T-helper 2 cell treated with Interferon-gamma antibody and Interleukin-4, amounts not matched to agents 5 μg/mL and 100 μg/mL, for 36 hours (primary cell): Measurements from ENCODE around the gene ATP7B.
"Not testable (repeated sequence)": the region's sequence is repeated elsewhere in the genome, so short reads cannot be mapped to it uniquely, and the experiment has no call there.

Experiments
- DNase-seq: peaks from one replicate; pipeline ENCODE4 v3.0.0; 2021; ENCODE audit warnings: low spot score
- H3K27ac Mint-ChIP-seq: one replicate; pipeline ENCODE4 v1.8.0; 2021; ENCODE audit warnings: mild to moderate bottlenecking, mixed read lengths
- H3K27me3 Mint-ChIP-seq: one replicate; pipeline ENCODE4 v1.8.0; 2021; ENCODE audit warnings: low read depth, mixed read lengths
- H3K36me3 Mint-ChIP-seq: one replicate; pipeline ENCODE4 v1.8.0; 2021; ENCODE audit warnings: low read depth, mixed read lengths
- H3K4me1 Mint-ChIP-seq: one replicate; pipeline ENCODE4 v1.8.0; 2021; ENCODE audit warnings: low read depth, mixed read lengths
- H3K4me3 Mint-ChIP-seq: one replicate; pipeline ENCODE4 v1.8.0; 2022; ENCODE audit warnings: mild to moderate bottlenecking, moderate library complexity, mixed read lengths
- H3K9me3 Mint-ChIP-seq: one replicate; pipeline ENCODE4 v1.8.0; 2021; ENCODE audit warnings: mixed read lengths

Gene ATP7B

GRCh38 chr13:52010890-52011631 lies at the start of gene ATP7B:
Gene ATP7B, minus strand, starts transcription at chr13:52011450. Its CDS starts 113 bp downstream, at chr13:52011337.
- Mint-ChIP-seq H3K4me3 (peak within 1 kb of the TSS; percentile 100), H3K36me3 (peaks cover 8% of the 10 kb centered on the region), H3K27ac (peak within 1 kb of the TSS; percentile 94), H3K4me1 (peaks cover 17% of the 10 kb centered on the region), H3K27me3 (peaks cover 38% of the 10 kb centered on the region), H3K9me3 (no peaks in the 10 kb centered on the region)
- peak; percentile 12 for DNase-seq

DNA sequence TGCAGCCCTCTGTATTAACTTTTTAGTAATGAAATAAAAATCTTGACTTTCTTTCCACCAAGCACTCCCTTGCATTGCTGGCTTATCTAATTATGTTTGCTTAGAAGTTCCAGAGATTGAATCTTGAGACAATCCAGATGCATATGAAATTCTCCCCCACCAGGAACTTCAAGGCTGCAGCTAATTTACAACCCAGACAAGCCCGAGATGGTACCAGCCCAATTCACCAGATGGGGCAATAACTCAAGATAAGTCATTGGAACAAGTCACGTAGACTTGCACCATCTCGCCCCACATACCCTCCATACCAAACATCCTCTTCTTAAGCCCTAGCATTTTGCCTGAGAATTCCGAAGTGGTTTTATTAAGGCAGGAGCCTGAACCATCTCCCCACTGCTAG lies 42.2 kb upstream of the ATP7B start:
- Mint-ChIP-seq H3K4me1 (no peaks in the 10 kb centered on the region), H3K36me3 (no peaks in the 10 kb centered on the region)
- DNase-seq = no peak

GRCh38 chr13:52051400-52051799 lies 40.1 kb upstream of the ATP7B start:
- H3K36me3 Mint-ChIP-seq = no peaks in the 10 kb centered on the region
- peaks cover 5% of the 10 kb centered on the region for H3K9me3 Mint-ChIP-seq
- H3K4me3 Mint-ChIP-seq = no peak overlapping the region
- no peak for DNase-seq
- no peaks in the 10 kb centered on the region for H3K4me1 Mint-ChIP-seq
- no peaks in the 10 kb centered on the region for H3K27me3 Mint-ChIP-seq
- no peak overlapping the region for H3K27ac Mint-ChIP-seq

More for the DNA sequence above, 42.2 kb upstream of the ATP7B start:
- Mint-ChIP-seq H3K9me3 (peaks cover 5% of the 10 kb centered on the region), H3K4me3 (no peak overlapping the region), H3K27me3 (no peaks in the 10 kb centered on the region), H3K27ac (no peak overlapping the region)

GRCh38 chr13:52048516-52048915 lies 37.3 kb upstream of the ATP7B start:
- H3K27me3 Mint-ChIP-seq = no peaks in the 10 kb centered on the region
- H3K4me1 Mint-ChIP-seq = no peaks in the 10 kb centered on the region
- no peak overlapping the region for H3K27ac Mint-ChIP-seq
- H3K9me3 Mint-ChIP-seq = no peaks in the 10 kb centered on the region
- no peaks in the 10 kb centered on the region for H3K36me3 Mint-ChIP-seq
- no peak overlapping the region for H3K4me3 Mint-ChIP-seq
- no peak for DNase-seq

DNA sequence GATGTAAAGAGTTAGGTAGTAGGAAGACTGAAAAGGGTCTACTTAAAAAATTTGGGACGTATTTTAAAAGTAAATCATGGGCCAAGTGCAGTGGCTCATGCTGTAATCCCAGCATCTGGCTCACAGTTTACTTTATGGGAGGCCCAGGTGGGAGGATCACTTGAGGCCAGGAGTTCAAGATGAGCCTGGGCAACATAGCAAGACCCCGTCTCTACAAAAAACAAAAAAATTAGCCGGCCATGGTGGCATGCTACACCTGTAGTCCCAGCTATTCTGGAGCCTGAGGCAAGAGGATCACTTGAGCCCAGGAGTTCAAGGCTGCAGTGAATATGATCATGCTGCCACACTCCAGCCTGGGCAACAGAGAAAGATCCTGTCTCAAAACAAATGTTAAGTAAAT lies 36.2 kb upstream of the ATP7B start:
- H3K27ac Mint-ChIP-seq = no peak overlapping the region
- no peak for DNase-seq
- no peak overlapping the region for H3K4me3 Mint-ChIP-seq
- H3K36me3 Mint-ChIP-seq = no peaks in the 10 kb centered on the region
- H3K27me3 Mint-ChIP-seq = no peaks in the 10 kb centered on the region
- H3K4me1 Mint-ChIP-seq = no peaks in the 10 kb centered on the region
- no peaks in the 10 kb centered on the region for H3K9me3 Mint-ChIP-seq

GRCh38 chr13:52043675-52044074 lies 32.4 kb upstream of the ATP7B start:
- Mint-ChIP-seq H3K4me1 (no peaks in the 10 kb centered on the region), H3K9me3 (no peaks in the 10 kb centered on the region), H3K36me3 (no peaks in the 10 kb centered on the region), H3K27ac (no peak overlapping the region), H3K4me3 (no peak overlapping the region), H3K27me3 (no peaks in the 10 kb centered on the region)
- no peak for DNase-seq

- Mint-ChIP-seq H3K36me3 (no peaks in the 10 kb centered on the region), H3K9me3 (no peaks in the 10 kb centered on the region), H3K27me3 (no peaks in the 10 kb centered on the region), H3K4me1 (no peaks in the 10 kb centered on the region), H3K27ac (no peak overlapping the region), H3K4me3 (no peak overlapping the region)
- DNase-seq = no peak
Measured at GRCh38 chr13:52036037-52036436, 24.8 kb upstream of the ATP7B start.

DNA sequence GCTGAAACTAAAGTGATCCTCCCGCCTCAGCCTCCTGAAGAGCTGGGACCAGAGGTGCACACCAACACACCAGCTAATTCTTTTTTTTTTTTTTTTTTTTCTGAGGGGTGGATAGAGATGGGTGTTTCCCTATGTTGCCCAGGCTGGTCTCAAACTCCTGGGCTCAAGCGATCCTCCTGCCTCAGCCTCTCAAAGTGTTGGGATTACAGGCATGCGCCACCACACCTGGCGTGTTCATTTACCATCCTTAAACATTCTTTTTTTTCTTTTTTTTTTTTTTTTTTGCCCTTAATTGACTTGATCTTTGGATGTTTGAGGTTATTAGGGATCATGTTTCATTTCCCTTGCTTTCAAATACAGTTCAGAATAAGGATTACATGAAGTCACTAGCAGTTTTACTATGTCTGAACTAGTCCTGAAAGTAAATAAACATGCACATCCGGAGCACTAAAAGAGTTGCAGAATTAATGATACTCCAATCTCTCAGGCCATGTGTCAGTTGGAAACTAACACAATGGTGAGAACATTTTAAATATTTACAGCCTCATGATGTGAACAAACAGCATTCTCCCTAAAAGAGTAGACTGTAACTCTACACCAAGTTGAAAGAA lies 23.5 kb upstream of the ATP7B start:
- H3K4me3 Mint-ChIP-seq = no peak overlapping the region
- H3K4me1 Mint-ChIP-seq = no peaks in the 10 kb centered on the region
- no peak for DNase-seq
- H3K27me3 Mint-ChIP-seq = no peaks in the 10 kb centered on the region
- H3K27ac Mint-ChIP-seq = no peak overlapping the region
- peaks cover 7% of the 10 kb centered on the region for H3K36me3 Mint-ChIP-seq
- no peaks in the 10 kb centered on the region for H3K9me3 Mint-ChIP-seq

DNA sequence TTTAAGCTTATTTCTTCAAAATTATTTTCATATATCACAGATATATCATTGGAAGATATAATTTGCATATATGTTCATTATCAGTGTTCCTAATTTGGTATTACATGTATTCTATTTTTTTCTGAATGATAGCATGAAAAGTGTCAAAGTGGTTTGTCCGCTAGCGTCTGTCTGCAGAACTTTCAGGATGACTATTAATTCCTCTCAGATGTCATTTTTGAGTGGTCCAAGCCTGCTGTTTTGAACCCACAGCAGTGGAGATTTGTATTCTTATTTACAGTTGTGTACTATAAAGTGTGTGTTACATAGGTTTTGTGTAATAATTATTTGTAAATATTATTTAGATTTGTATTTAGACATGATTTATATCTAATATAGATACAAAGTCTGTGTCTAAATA lies 21.8 kb upstream of the ATP7B start:
- peaks cover 3% of the 10 kb centered on the region for H3K9me3 Mint-ChIP-seq
- peaks cover 22% of the 10 kb centered on the region for H3K36me3 Mint-ChIP-seq
- H3K27me3 Mint-ChIP-seq = no peaks in the 10 kb centered on the region
- no peak overlapping the region for H3K27ac Mint-ChIP-seq
- DNase-seq = no peak
- H3K4me1 Mint-ChIP-seq = no peaks in the 10 kb centered on the region
- no peak overlapping the region for H3K4me3 Mint-ChIP-seq

- H3K9me3 Mint-ChIP-seq, DNase-seq, H3K4me3 Mint-ChIP-seq, H3K4me1 Mint-ChIP-seq, H3K27me3 Mint-ChIP-seq: not testable (repeated sequence)
- H3K27ac Mint-ChIP-seq = peak overlapping the region; percentile 7
- peaks cover 45% of the 10 kb centered on the region for H3K36me3 Mint-ChIP-seq
Measured at GRCh38 chr13:52030401-52030800, 19.2 kb upstream of the ATP7B start.

DNA sequence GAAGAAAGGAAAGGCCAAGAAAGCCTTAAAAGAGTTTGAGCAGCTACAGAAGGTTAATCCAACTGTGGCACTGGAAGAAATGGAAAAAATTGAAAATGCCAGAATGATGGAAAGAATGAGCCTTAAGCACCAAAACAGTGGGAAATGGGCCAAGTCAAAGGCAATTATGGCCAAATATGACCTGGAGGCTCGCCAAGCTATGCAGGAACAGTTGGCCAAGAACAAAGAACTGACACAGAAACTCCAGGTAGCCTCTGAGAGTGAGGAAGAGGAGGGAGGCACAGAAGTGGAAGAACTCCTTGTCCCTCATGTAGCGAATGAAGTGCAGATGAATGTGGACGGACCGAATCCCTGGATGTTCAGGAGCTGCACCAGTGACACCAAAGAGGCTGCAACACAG lies 18.3 kb upstream of the ATP7B start:
- Mint-ChIP-seq H3K4me1 (peaks cover 1% of the 10 kb centered on the region), H3K9me3 (peaks cover 9% of the 10 kb centered on the region), H3K4me3 (no peak overlapping the region), H3K36me3 (peaks cover 51% of the 10 kb centered on the region), H3K27me3 (no peaks in the 10 kb centered on the region), H3K27ac (no peak overlapping the region)
- no peak for DNase-seq

- H3K27me3 Mint-ChIP-seq = no peaks in the 10 kb centered on the region
- peaks cover 1% of the 10 kb centered on the region for H3K4me1 Mint-ChIP-seq
- no peak for DNase-seq
- no peak overlapping the region for H3K27ac Mint-ChIP-seq
- peaks cover 62% of the 10 kb centered on the region for H3K36me3 Mint-ChIP-seq
- peaks cover 9% of the 10 kb centered on the region for H3K9me3 Mint-ChIP-seq
- no peak overlapping the region for H3K4me3 Mint-ChIP-seq
Measured at GRCh38 chr13:52027832-52028231, 16.6 kb upstream of the ATP7B start.

DNA sequence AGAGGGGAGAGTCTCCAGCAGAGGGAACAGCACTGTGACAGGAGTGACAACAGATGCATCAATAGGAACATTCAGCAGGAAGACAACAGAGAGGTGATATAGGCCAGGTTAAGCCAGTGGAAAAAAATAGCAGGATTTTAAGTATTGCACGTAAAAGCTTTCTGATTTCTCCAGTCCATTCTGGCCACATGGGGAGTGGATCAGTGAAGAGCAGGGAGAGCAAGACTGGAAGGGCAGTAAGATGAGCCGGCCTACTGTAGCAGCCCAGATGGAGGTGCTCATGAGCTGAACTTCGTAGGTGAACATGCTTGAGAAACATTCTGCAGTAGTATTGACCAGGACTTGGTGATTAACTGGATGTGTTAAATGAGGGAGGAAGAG lies 15.0 kb upstream of the ATP7B start:
- no peak for DNase-seq
- Mint-ChIP-seq H3K36me3 (peaks cover 66% of the 10 kb centered on the region), H3K27me3 (no peaks in the 10 kb centered on the region), H3K4me1 (peaks cover 1% of the 10 kb centered on the region), H3K27ac (no peak overlapping the region), H3K9me3 (peaks cover 9% of the 10 kb centered on the region), H3K4me3 (no peak overlapping the region)

DNA sequence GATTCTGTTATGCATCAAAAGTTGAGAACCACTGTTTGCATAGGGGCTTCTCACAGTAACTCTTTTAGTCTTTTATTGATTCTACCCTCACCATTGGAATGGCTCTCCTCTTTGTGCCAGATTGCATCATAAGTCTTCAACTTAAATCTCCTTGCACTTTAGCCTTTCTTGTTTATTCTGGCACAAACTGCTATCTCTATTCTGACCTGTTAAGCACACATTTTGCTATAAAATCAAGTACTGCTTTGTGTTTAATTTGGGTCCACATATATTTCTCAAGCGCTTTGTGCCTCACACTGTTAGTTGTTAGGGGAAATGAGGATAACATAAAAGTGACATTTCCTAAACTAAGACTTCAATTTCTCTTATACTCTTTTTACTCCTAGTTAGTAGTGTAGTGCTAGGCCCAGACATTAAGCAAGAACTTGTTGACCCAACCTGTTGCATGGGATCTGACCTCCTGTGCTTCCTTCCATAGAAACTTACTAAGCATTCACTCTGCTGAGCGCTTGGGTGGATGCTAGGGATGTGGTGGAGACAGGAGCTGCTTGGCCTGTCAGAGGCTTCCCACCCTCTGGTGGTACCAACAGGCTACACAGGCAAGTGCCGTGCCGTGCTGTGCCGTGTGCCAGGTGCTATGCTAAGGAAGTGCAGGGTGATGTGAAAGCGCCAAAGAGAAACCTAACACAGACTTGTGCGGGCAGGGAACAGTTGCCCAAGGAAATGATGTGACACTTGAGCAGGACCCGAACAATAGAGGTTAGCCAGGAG lies 14.4 kb upstream of the ATP7B start:
- Mint-ChIP-seq H3K36me3 (peaks cover 69% of the 10 kb centered on the region), H3K4me3 (no peak overlapping the region), H3K27ac (no peak overlapping the region), H3K9me3 (peaks cover 9% of the 10 kb centered on the region), H3K4me1 (peaks cover 1% of the 10 kb centered on the region), H3K27me3 (no peaks in the 10 kb centered on the region)
- no peak for DNase-seq
